OCI-LY1 (cell line): Measurements from ENCODE around the gene SH3BGRL.

ENCODE experiments used
- CTCF ChIP-seq: fragments of 200-600 bp; sonication (generic), shearing (Covaris generic); IDR thresholded peaks from 2 replicates; pipeline ENCODE4 v1.5.1; 2017; ENCODE audit warnings: mild to moderate bottlenecking, antibody characterized with exemption, low read length, moderate library complexity, mixed read lengths
- EZH2 ChIP-seq: fragments of 200-600 bp; sonication (generic), shearing (Covaris generic); IDR thresholded peaks from 2 replicates; pipeline ENCODE4 v1.8.0; 2017; ENCODE audit warnings: borderline replicate concordance, mixed run types, mild to moderate bottlenecking, antibody characterized with exemption, low read length, moderate library complexity, mixed read lengths

- no peak for TF ChIP-seq EZH2
- no peak for TF ChIP-seq CTCF
Measured at GRCh38 chrX:81259714-81260395, 58.0 kb downstream of the SH3BGRL start.
